Measurements from ENCODE around the gene BID. TPM values are rescaled to one million over a fixed set of nuclear protein-coding genes. Genes with fewer than 3 reads are reported as not detected.
A peak's percentile ranks its signal among the peaks of the same experiment; 100 is the strongest.

The BID gene
- polyA plus RNA-seq, 2 donors: 9.0 to 19.3 TPM

GRCh38 chr22:17716529-17716928 is 57.7 kb downstream of the BID start:
- WGBS, 2 donors: 85% methylated on average over 3 of the region's 3 CpGs
- no peaks in the 10 kb centered on the region for H3K27me3 ChIP-seq (ENCODE audit: control insufficient read depth in 1 of 2, insufficient read depth in 2 of 2, low read length in 2 of 2)
- H3K4me1 ChIP-seq (ENCODE audit: control insufficient read depth in 2 of 2, insufficient read depth in 2 of 2, low read length in 1 of 2): no peaks in the 10 kb centered on the region
- no peak overlapping the region for H3K27ac ChIP-seq (ENCODE audit: low read depth in 2 of 2, low read length in 1 of 2)
- H3K36me3 ChIP-seq (ENCODE audit: control insufficient read depth in 2 of 2, insufficient read depth in 2 of 2, low read length in 1 of 2): no peaks in the 10 kb centered on the region
- no peak overlapping the region for H3K4me3 ChIP-seq (ENCODE audit: low read depth in 1 of 2, low read length in 2 of 2)
- H3K9me3 ChIP-seq (ENCODE audit: control insufficient read depth in 2 of 2, insufficient read depth in 1 of 2, low read depth in 1 of 2, low read length in 1 of 2): no peaks in the 10 kb centered on the region

- H3K4me1 ChIP-seq (ENCODE audit: control insufficient read depth in 2 of 2, insufficient read depth in 2 of 2, low read length in 1 of 2): no peaks in the 10 kb centered on the region
Observed at GRCh38 chr22:17712441-17712840, 61.8 kb downstream of the BID start.

GRCh38 chr22:17710023-17710422 is 64.2 kb downstream of the BID start:
- H3K4me3 ChIP-seq (ENCODE audit: low read depth in 1 of 2, low read length in 2 of 2): no peak overlapping the region
- H3K27me3 ChIP-seq (ENCODE audit: control insufficient read depth in 1 of 2, insufficient read depth in 2 of 2, low read length in 2 of 2): no peaks in the 10 kb centered on the region
- peaks cover 0 to 2% of the 10 kb centered on the region in 2 donors for H3K4me1 ChIP-seq (ENCODE audit: control insufficient read depth in 2 of 2, insufficient read depth in 2 of 2, low read length in 1 of 2)
- WGBS, 2 donors: 94 to 97% methylated on average over 5 of the region's 5 CpGs
- no peaks in the 10 kb centered on the region for H3K9me3 ChIP-seq (ENCODE audit: control insufficient read depth in 2 of 2, insufficient read depth in 1 of 2, low read depth in 1 of 2, low read length in 1 of 2)
- H3K27ac ChIP-seq (ENCODE audit: low read depth in 2 of 2, low read length in 1 of 2): no peak overlapping the region
- H3K36me3 ChIP-seq (ENCODE audit: control insufficient read depth in 2 of 2, insufficient read depth in 2 of 2, low read length in 1 of 2): peaks cover 0 to 3% of the 10 kb centered on the region in 2 donors

More at GRCh38 chr22:17712441-17712840, 61.8 kb downstream of the BID start:
- 41 to 46% methylated on average over 2 of the region's 2 CpGs for WGBS, 2 donors
- Histone ChIP-seq H3K9me3 (ENCODE audit: control insufficient read depth in 2 of 2, insufficient read depth in 1 of 2, low read depth in 1 of 2, low read length in 1 of 2) (no peaks in the 10 kb centered on the region), H3K27me3 (ENCODE audit: control insufficient read depth in 1 of 2, insufficient read depth in 2 of 2, low read length in 2 of 2) (no peaks in the 10 kb centered on the region), H3K27ac (ENCODE audit: low read depth in 2 of 2, low read length in 1 of 2) (no peak overlapping the region), H3K4me3 (ENCODE audit: low read depth in 1 of 2, low read length in 2 of 2) (no peak overlapping the region), H3K36me3 (ENCODE audit: control insufficient read depth in 2 of 2, insufficient read depth in 2 of 2, low read length in 1 of 2) (peaks cover 0 to 3% of the 10 kb centered on the region in 2 donors)

GRCh38 chr22:17707526-17707925 is 66.7 kb downstream of the BID start:
- Histone ChIP-seq H3K36me3 (ENCODE audit: control insufficient read depth in 2 of 2, insufficient read depth in 2 of 2, low read length in 1 of 2) (peaks cover 0 to 3% of the 10 kb centered on the region in 2 donors), H3K27me3 (ENCODE audit: control insufficient read depth in 1 of 2, insufficient read depth in 2 of 2, low read length in 2 of 2) (no peaks in the 10 kb centered on the region), H3K4me3 (ENCODE audit: low read depth in 1 of 2, low read length in 2 of 2) (peak overlapping the region in 1 of 2 donors; percentile 11), H3K4me1 (ENCODE audit: control insufficient read depth in 2 of 2, insufficient read depth in 2 of 2, low read length in 1 of 2) (peaks cover 0 to 2% of the 10 kb centered on the region in 2 donors), H3K27ac (ENCODE audit: low read depth in 2 of 2, low read length in 1 of 2) (no peak overlapping the region), H3K9me3 (ENCODE audit: control insufficient read depth in 2 of 2, insufficient read depth in 1 of 2, low read depth in 1 of 2, low read length in 1 of 2) (no peaks in the 10 kb centered on the region)
- 41 to 58% methylated on average over 3 of the region's 3 CpGs for WGBS, 2 donors

GRCh38 chr22:17706947-17707346 is 67.3 kb downstream of the BID start:
- WGBS, 2 donors: 85 to 91% methylated on average over 1 of the region's 1 CpG
- H3K27me3 ChIP-seq (ENCODE audit: control insufficient read depth in 1 of 2, insufficient read depth in 2 of 2, low read length in 2 of 2): no peaks in the 10 kb centered on the region
- H3K36me3 ChIP-seq (ENCODE audit: control insufficient read depth in 2 of 2, insufficient read depth in 2 of 2, low read length in 1 of 2): peaks cover 0 to 3% of the 10 kb centered on the region in 2 donors
- H3K4me1 ChIP-seq (ENCODE audit: control insufficient read depth in 2 of 2, insufficient read depth in 2 of 2, low read length in 1 of 2): peaks cover 0 to 2% of the 10 kb centered on the region in 2 donors
- H3K4me3 ChIP-seq (ENCODE audit: low read depth in 1 of 2, low read length in 2 of 2): no peak overlapping the region
- H3K9me3 ChIP-seq (ENCODE audit: control insufficient read depth in 2 of 2, insufficient read depth in 1 of 2, low read depth in 1 of 2, low read length in 1 of 2): no peaks in the 10 kb centered on the region
- peak overlapping the region in 1 of 2 donors; percentile 25 for H3K27ac ChIP-seq (ENCODE audit: low read depth in 2 of 2, low read length in 1 of 2)

GRCh38 chr22:17705951-17706900 is 68.0 kb downstream of the BID start:
- no peaks in the 10 kb centered on the region for H3K27me3 ChIP-seq (ENCODE audit: control insufficient read depth in 1 of 2, insufficient read depth in 2 of 2, low read length in 2 of 2)
- WGBS, 2 donors: 24 to 32% methylated on average over 9 of the region's 9 CpGs
- no peak overlapping the region for H3K4me3 ChIP-seq (ENCODE audit: low read depth in 1 of 2, low read length in 2 of 2)
- peaks cover 0 to 3% of the 10 kb centered on the region in 2 donors for H3K36me3 ChIP-seq (ENCODE audit: control insufficient read depth in 2 of 2, insufficient read depth in 2 of 2, low read length in 1 of 2)
- no peaks in the 10 kb centered on the region for H3K9me3 ChIP-seq (ENCODE audit: control insufficient read depth in 2 of 2, insufficient read depth in 1 of 2, low read depth in 1 of 2, low read length in 1 of 2)
- H3K27ac ChIP-seq (ENCODE audit: low read depth in 2 of 2, low read length in 1 of 2): peak overlapping the region; percentile 79 to 86
- peaks cover 0 to 2% of the 10 kb centered on the region in 2 donors for H3K4me1 ChIP-seq (ENCODE audit: control insufficient read depth in 2 of 2, insufficient read depth in 2 of 2, low read length in 1 of 2)

GRCh38 chr22:17705546-17705945 is 68.7 kb downstream of the BID start:
- Histone ChIP-seq H3K27ac (ENCODE audit: low read depth in 2 of 2, low read length in 1 of 2) (no peak overlapping the region), H3K4me1 (ENCODE audit: control insufficient read depth in 2 of 2, insufficient read depth in 2 of 2, low read length in 1 of 2) (peaks cover 0 to 2% of the 10 kb centered on the region in 2 donors)
- 93 to 95% methylated on average over 7 of the region's 7 CpGs for WGBS, 2 donors

GRCh38 chr22:17703811-17704210 is 70.5 kb downstream of the BID start:
- H3K36me3 ChIP-seq (ENCODE audit: control insufficient read depth in 2 of 2, insufficient read depth in 2 of 2, low read length in 1 of 2): no peaks in the 10 kb centered on the region
- H3K4me1 ChIP-seq (ENCODE audit: control insufficient read depth in 2 of 2, insufficient read depth in 2 of 2, low read length in 1 of 2): peaks cover 0 to 2% of the 10 kb centered on the region in 2 donors
- H3K27me3 ChIP-seq (ENCODE audit: control insufficient read depth in 1 of 2, insufficient read depth in 2 of 2, low read length in 2 of 2): no peaks in the 10 kb centered on the region
- no peaks in the 10 kb centered on the region for H3K9me3 ChIP-seq (ENCODE audit: control insufficient read depth in 2 of 2, insufficient read depth in 1 of 2, low read depth in 1 of 2, low read length in 1 of 2)
- no peak overlapping the region for H3K27ac ChIP-seq (ENCODE audit: low read depth in 2 of 2, low read length in 1 of 2)
- no peak overlapping the region for H3K4me3 ChIP-seq (ENCODE audit: low read depth in 1 of 2, low read length in 2 of 2)
- WGBS, 2 donors: 100% methylated on average over 2 of the region's 2 CpGs

More at GRCh38 chr22:17705546-17705945, 68.7 kb downstream of the BID start:
- Histone ChIP-seq H3K4me3 (ENCODE audit: low read depth in 1 of 2, low read length in 2 of 2) (no peak overlapping the region), H3K9me3 (ENCODE audit: control insufficient read depth in 2 of 2, insufficient read depth in 1 of 2, low read depth in 1 of 2, low read length in 1 of 2) (no peaks in the 10 kb centered on the region), H3K36me3 (ENCODE audit: control insufficient read depth in 2 of 2, insufficient read depth in 2 of 2, low read length in 1 of 2) (peaks cover 0 to 3% of the 10 kb centered on the region in 2 donors), H3K27me3 (ENCODE audit: control insufficient read depth in 1 of 2, insufficient read depth in 2 of 2, low read length in 2 of 2) (no peaks in the 10 kb centered on the region)

- Histone ChIP-seq H3K9me3 (ENCODE audit: control insufficient read depth in 2 of 2, insufficient read depth in 1 of 2, low read depth in 1 of 2, low read length in 1 of 2) (no peaks in the 10 kb centered on the region), H3K36me3 (ENCODE audit: control insufficient read depth in 2 of 2, insufficient read depth in 2 of 2, low read length in 1 of 2) (no peaks in the 10 kb centered on the region), H3K4me1 (ENCODE audit: control insufficient read depth in 2 of 2, insufficient read depth in 2 of 2, low read length in 1 of 2) (no peaks in the 10 kb centered on the region), H3K27ac (ENCODE audit: low read depth in 2 of 2, low read length in 1 of 2) (no peak overlapping the region), H3K4me3 (ENCODE audit: low read depth in 1 of 2, low read length in 2 of 2) (no peak overlapping the region), H3K27me3 (ENCODE audit: control insufficient read depth in 1 of 2, insufficient read depth in 2 of 2, low read length in 2 of 2) (no peaks in the 10 kb centered on the region)
- 30 to 35% methylated on average over 3 of the region's 3 CpGs for WGBS, 2 donors
Observed at GRCh38 chr22:17700778-17701177, 73.5 kb downstream of the BID start.

All from esophagus (tissue), 2 donors.